Nephron (organoid): Measurements from ENCODE around the gene PKM.

Source experiments
- H3K27ac Mint-ChIP-seq, 3 experiments: 2 replicates each; pipeline ENCODE4 v1.8.0; 2020; ENCODE audit warnings: mixed read lengths in 3 of 3, mild to moderate bottlenecking in 2 of 3, moderate library complexity in 1 of 3
- H3K27me3 Mint-ChIP-seq: 2 replicates; pipeline ENCODE4 v1.8.0; 2021; ENCODE audit warnings: low read depth, mild to moderate bottlenecking, moderate library complexity, mixed read lengths
- H3K36me3 Mint-ChIP-seq: 2 replicates; pipeline ENCODE4 v1.8.0; 2020; ENCODE audit warnings: low read depth, mixed read lengths
- H3K4me1 Mint-ChIP-seq: 2 replicates; pipeline ENCODE4 v1.8.0; 2020; ENCODE audit warnings: mixed read lengths
- H3K4me3 Mint-ChIP-seq, 3 experiments: 2 replicates each; pipeline ENCODE4 v1.8.0; 2020; ENCODE audit warnings: mild to moderate bottlenecking in 3 of 3, mixed read lengths in 3 of 3, moderate library complexity in 2 of 3
- H3K9me3 Mint-ChIP-seq: 2 replicates; pipeline ENCODE4 v1.8.0; 2020; ENCODE audit warnings: mixed read lengths
- CTCF ChIP-seq, 3 experiments: fragments of 200-600 bp; sonication (generic); IDR thresholded peaks; one replicate each; pipeline ENCODE4 v1.5.0; 2021; ENCODE audit warnings: antibody characterized with exemption in 3 of 3; ENCODE audit not compliant: unreplicated experiment in 3 of 3

PKM gene

GRCh38 chr15:72227720-72228119, 3.3 kb downstream of the PKM start:
- no peak for TF ChIP-seq CTCF (IDR thresholded peaks at IDR 0.05; ENCODE audit: unreplicated experiment in 3 of 3)
- Mint-ChIP-seq H3K4me3 (peak overlapping the region; percentile 99), H3K27ac (peak overlapping the region; percentile 97 to 99 (median 98)), H3K4me1 (peaks cover 67% of the 10 kb centered on the region), H3K27me3 (no peaks in the 10 kb centered on the region), H3K36me3 (peaks cover 22% of the 10 kb centered on the region), H3K9me3 (no peaks in the 10 kb centered on the region)

- Mint-ChIP-seq H3K27ac (peak overlapping the region; percentile 63 to 95 (median 90)), H3K4me3 (peak overlapping the region; percentile 75 to 86 (median 82)), H3K4me1 (peaks cover 67% of the 10 kb centered on the region), H3K36me3 (peaks cover 26% of the 10 kb centered on the region), H3K9me3 (no peaks in the 10 kb centered on the region), H3K27me3 (no peaks in the 10 kb centered on the region)
- no peak for TF ChIP-seq CTCF (IDR thresholded peaks at IDR 0.05; ENCODE audit: unreplicated experiment in 3 of 3)
Observed at GRCh38 chr15:72227192-72227586, 3.8 kb downstream of the PKM start.

- Mint-ChIP-seq H3K4me1 (peaks cover 76% of the 10 kb centered on the region), H3K9me3 (no peaks in the 10 kb centered on the region), H3K27me3 (no peaks in the 10 kb centered on the region), H3K4me3 (no peak overlapping the region), H3K36me3 (peaks cover 48% of the 10 kb centered on the region), H3K27ac (peak overlapping the region in 1 of 3 experiments; percentile 17)
- TF ChIP-seq CTCF (IDR thresholded peaks at IDR 0.05; ENCODE audit: unreplicated experiment in 3 of 3): no peak
Observed at GRCh38 chr15:72223278-72223677, 7.7 kb downstream of the PKM start.

GRCh38 chr15:72222393-72222792, 8.6 kb downstream of the PKM start:
- H3K36me3 Mint-ChIP-seq: peaks cover 57% of the 10 kb centered on the region
- no peak for TF ChIP-seq CTCF (IDR thresholded peaks at IDR 0.05; ENCODE audit: unreplicated experiment in 3 of 3)
- H3K4me1 Mint-ChIP-seq: peaks cover 69% of the 10 kb centered on the region
- H3K27me3 Mint-ChIP-seq: no peaks in the 10 kb centered on the region
- no peaks in the 10 kb centered on the region for H3K9me3 Mint-ChIP-seq
- peak overlapping the region; percentile 25 to 50 (median 37) for H3K27ac Mint-ChIP-seq
- peak overlapping the region in 2 of 3 experiments; percentile 2 to 11 for H3K4me3 Mint-ChIP-seq

- Mint-ChIP-seq H3K4me1 (peaks cover 56% of the 10 kb centered on the region), H3K27ac (no peak overlapping the region), H3K27me3 (no peaks in the 10 kb centered on the region), H3K9me3 (no peaks in the 10 kb centered on the region), H3K4me3 (no peak overlapping the region), H3K36me3 (peaks cover 62% of the 10 kb centered on the region)
- TF ChIP-seq CTCF (IDR thresholded peaks at IDR 0.05; ENCODE audit: unreplicated experiment in 3 of 3): no peak
Observed at GRCh38 chr15:72220687-72221086, 10.3 kb downstream of the PKM start.

GRCh38 chr15:72217216-72217615, 13.8 kb downstream of the PKM start:
- Mint-ChIP-seq H3K4me1 (peaks cover 30% of the 10 kb centered on the region), H3K27ac (no peak overlapping the region), H3K4me3 (no peak overlapping the region), H3K36me3 (peaks cover 69% of the 10 kb centered on the region), H3K27me3 (no peaks in the 10 kb centered on the region), H3K9me3 (no peaks in the 10 kb centered on the region)
- TF ChIP-seq CTCF (IDR thresholded peaks at IDR 0.05; ENCODE audit: unreplicated experiment in 3 of 3): no peak
